K562 (cell line): ENCODE results near the gene GRHPR. TPM values are rescaled to one million over a fixed set of nuclear protein-coding genes. Genes with fewer than 3 reads are reported as not detected.

Experiments
- CREBBP ChIP-seq: IDR thresholded peaks from one replicate; pipeline ENCODE4 v1.6.1; 2012; ENCODE audit warnings: low read depth, mild to moderate bottlenecking, control low read depth, inconsistent platforms, low read length
- CREM ChIP-seq: IDR thresholded peaks from 2 replicates; pipeline ENCODE4 v1.6.1; 2014; ENCODE audit warnings: antibody characterized with exemption, low read depth
- DDX20 ChIP-seq: fragments of 450-650 bp; IDR thresholded peaks from 2 replicates; pipeline ENCODE4 v1.6.1; 2016; ENCODE audit warnings: missing genetic modification characterization, low read depth, mild to moderate bottlenecking, missing compliant biosample characterization, moderate library complexity
- ETV5 ChIP-seq: sonication (generic); formaldehyde crosslinking; IDR thresholded peaks from 2 replicates; pipeline ENCODE4 v1.4.0; 2020; ENCODE audit warnings: low read depth, mild to moderate bottlenecking, missing genetic modification reagents
- HLTF ChIP-seq: fragments of 450-650 bp; IDR thresholded peaks from 2 replicates; pipeline ENCODE4 v1.6.1; 2016
- MAFK ChIP-seq: IDR thresholded peaks from 2 replicates; pipeline ENCODE4 v1.6.1; 2011; ENCODE audit warnings: low read length, improper control_type of control experiment
- MCM3 ChIP-seq: fragments of 450-650 bp; IDR thresholded peaks from 2 replicates; pipeline ENCODE4 v1.6.1; 2016
- MLX ChIP-seq, 2 experiments: fragments of 450-650 bp in 1 of 2; sonication (generic) in 1 of 2; formaldehyde crosslinking; conservative IDR thresholded peaks; 2 replicates each; pipeline versions ENCODE4 v1.4.0 to v1.8.1; 2020 to 2022; ENCODE audit warnings: mild to moderate bottlenecking in 1 of 2, missing genetic modification reagents in 1 of 2
- SAFB2 ChIP-seq: fragments of 200-400 bp; formaldehyde crosslinking; IDR thresholded peaks from 2 replicates; pipeline ENCODE4 v1.6.1; 2018; ENCODE audit warnings: borderline replicate concordance, low read length, low read depth, moderate library complexity; ENCODE audit not compliant: severe bottlenecking
- THRB ChIP-seq: fragments of 450-650 bp; formaldehyde crosslinking; conservative IDR thresholded peaks from 2 replicates; pipeline ENCODE4 v1.4.0; 2022; ENCODE audit warnings: mild to moderate bottlenecking, missing genetic modification characterization
- ZFP30 ChIP-seq: fragments of 250-450 bp; sonication (Bioruptor Pico); IDR thresholded peaks from 2 replicates; pipeline ENCODE4 v1.8.0; 2022; ENCODE audit warnings: moderate library complexity, mild to moderate bottlenecking, inconsistent platforms, borderline replicate concordance
- ZNF449 ChIP-seq: fragments of 250-450 bp; sonication (Bioruptor Pico); IDR thresholded peaks from 2 replicates; pipeline ENCODE4 v1.8.0; 2022; ENCODE audit warnings: moderate library complexity, mild to moderate bottlenecking, inconsistent platforms
- polyA plus RNA-seq, 8 experiments: library from polyadenylated mRNA; depleted of rRNA in 4 of 8; stranded (reverse) in 5 of 8; unstranded in 3 of 8; fragments of >200 nt; fragmentation: Nextera tagmentation in 2 of 8; fragmentation: Illumina TruSeq in 1 of 8; extraction: Ambion mirVana in 2 of 8; extraction: Trizol in 1 of 8; gene quantifications; 2 replicates each; pipeline versions ENCODE4 v1.2.1 to v1.2.3, GENCODE V29; 2011 to 2014; ENCODE audit warnings: inconsistent platforms in 1 of 8, missing spikeins in 1 of 8
- total RNA-seq, 7 experiments: library from RNA; depleted of rRNA in 6 of 7; stranded (reverse); fragments of >200 nt in 6 of 7; fragmentation: Illumina TruSeq in 2 of 7; extraction: Trizol in 2 of 7; gene quantifications; 2 replicates each; pipeline versions ENCODE4 v1.2.1 to v1.2.3, GENCODE V29; 2011 to 2021; ENCODE audit warnings: low replicate concordance in 1 of 7

Gene GRHPR
- total and polyA plus RNA-seq, 9 of the 15 experiments (the other 6 are each of a cell fraction or from before 2014, with no cell fraction given) = 38.9 to 144 (median 120) TPM

GRCh38 chr9:37395229-37395628 is 27.3 kb upstream of the GRHPR start (continued):
- TF ChIP-seq CREBBP = no peak
- TF ChIP-seq THRB = no peak
- TF ChIP-seq CREM = no peak
- TF ChIP-seq ZFP30 (CRISPR knock-in tag) = no peak
- TF ChIP-seq HLTF = no peak
- no peak for TF ChIP-seq ZNF449
- TF ChIP-seq MAFK = no peak
- no peak for TF ChIP-seq SAFB2
- no peak for TF ChIP-seq ETV5 (CRISPR knock-in tag)
- no peak for TF ChIP-seq MCM3
- TF ChIP-seq MLX (CRISPR knock-in tag; conservative IDR thresholded peaks at IDR 0.05) = no peak
- no peak for TF ChIP-seq DDX20 (tag)
